ENCODE measurements around the gene GNL2.
A peak's percentile ranks its signal among the peaks of the same experiment; 100 is the strongest.
"Not testable (repeated sequence)": the region's sequence is repeated elsewhere in the genome, so short reads cannot be mapped to it uniquely, and the experiment has no call there.

The GNL2 gene

DNA sequence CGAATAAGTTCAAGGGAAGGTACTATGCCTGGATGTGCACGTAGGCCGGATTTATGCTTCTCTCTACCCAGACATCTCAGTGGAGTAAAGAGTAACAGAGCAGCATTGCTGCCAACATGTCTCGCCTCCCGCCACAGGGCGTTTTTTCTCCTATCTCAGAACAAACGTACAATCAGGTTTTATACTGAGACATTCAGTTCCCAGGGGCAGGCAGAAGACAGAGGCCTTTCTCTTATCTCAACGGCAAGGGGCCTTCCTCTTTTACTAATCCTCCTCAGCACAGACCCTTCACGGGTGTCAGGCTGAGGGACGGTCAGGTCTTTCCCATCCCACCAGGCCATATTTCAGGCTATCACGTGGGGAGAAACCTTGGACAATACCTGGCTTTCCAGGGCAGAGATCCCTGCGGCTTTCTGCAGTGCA is 35.8 kb downstream of the GNL2 start:
- DNase-seq (ENCODE audit: low spot score), result not testable (repeated sequence)

DNA sequence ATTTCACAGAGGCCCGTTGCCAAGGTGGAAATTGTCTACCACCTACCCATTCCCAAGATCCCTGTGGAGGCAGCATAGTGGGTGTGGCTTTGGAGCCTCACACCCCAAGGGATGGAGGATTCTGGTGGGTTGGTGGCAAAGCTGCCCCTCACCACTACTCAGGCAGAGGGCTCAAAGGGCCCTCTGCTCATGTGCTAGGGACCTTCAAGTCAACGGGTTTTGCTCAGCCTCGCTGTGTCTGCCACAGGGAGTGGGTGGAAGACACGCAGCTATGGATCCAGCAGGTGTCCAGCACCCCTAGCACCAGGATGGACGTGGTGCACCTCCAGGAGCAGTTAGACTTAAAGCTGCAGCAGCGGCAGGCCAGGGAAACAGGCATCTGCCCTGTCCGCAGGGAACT is 36.7 kb downstream of the GNL2 start:
- DNase-seq (ENCODE audit: low spot score), result no peak

DNA sequence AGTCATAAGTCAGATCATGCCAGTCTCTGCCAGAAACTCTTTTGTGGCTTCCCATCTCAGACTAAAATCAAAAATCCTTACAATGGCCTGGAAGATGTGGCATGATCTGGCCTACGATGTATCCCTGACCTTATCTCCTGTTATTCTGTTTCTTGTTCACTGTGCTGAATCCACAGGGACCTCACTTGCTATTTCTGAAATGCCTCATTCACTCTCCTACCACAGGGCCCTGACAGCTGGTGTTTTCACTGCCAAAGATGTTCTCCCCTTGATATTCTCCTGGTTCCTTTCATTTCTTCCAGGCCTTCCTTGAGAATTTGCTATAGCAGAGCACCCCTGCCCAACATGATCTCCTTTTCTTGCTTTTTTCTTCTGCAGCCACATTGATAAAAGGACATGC is 37.3 kb downstream of the GNL2 start:
- DNase-seq (ENCODE audit: low spot score), result no peak

- DNase-seq (ENCODE audit: low spot score), result no peak
These were observed 38.3 kb downstream of the GNL2 start for GRCh38 chr1:37557402-37557801.

DNA sequence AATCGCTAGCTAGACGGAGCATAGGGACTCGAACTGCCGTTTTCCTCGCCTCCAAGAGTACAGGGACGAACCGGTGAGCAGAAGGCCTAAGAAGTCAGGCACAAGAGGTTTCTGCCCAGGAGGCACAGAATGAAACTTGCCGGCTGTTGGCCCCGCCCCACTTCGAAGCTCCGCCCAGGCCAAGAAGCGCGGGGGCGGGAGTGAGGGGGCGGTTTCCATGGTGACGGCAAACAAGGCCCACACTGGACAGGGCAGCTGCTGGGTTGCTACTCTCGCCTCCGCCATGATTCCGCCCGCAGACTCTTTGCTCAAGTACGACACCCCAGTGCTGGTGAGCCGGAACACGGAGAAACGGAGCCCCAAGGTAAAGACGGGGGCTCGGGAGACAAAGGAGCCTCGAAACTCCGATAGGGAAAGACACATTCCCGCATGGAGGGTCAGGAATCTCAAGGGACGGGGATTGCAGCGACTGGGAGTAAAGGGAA is 39.0 kb downstream of the GNL2 start, which contains the start of gene DNALI1:
Gene DNALI1, plus strand, starts transcription at position 229 of the 485 bp plus-strand sequence. Its CDS starts 55 bp downstream, at position 284.
- no peak for DNase-seq (ENCODE audit: low spot score)

DNA sequence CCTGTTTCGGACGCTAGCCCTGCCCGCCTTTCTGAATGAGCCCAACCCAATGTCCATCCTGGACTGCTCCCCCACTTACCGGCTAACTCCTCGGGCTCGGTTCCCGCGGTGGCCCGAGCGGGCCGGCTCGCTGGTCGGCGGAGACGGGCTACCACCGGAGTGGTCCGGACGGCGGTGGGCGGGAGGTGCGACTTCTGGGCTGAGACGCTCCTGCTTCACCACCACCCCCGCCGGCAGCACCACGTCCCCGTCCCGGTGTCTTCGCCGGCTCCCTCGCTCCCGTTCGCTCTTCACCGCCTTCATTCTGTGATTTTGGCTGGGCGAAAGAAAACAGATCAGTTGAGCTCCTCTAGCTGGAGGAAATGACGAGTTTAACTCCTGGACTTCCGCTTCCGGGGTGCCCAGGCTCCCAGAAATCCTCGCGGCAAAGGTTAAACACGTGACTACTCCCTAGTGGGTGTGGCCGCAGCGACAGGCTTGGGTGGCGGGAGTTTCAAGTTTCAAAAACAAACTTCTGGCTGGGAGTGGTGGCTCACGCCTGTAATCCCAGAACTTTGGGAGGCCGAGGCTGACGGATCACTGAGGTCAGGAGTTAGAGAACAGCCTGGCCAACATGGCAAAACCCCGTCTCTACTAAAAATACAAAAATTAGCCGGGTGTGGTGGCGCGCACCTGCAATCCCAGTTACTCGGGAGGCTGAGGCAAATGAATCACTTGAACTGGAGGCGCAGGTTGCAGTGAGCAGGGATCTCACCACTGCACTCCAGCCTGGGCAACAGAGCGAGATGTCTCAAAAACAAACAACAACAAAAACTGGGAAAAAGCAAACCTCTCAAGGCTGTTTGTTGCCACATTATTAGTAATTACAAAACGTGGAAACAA is 41.6 kb downstream of the GNL2 start, which contains the start of gene SNIP1:
Gene SNIP1, minus strand, starts transcription at position 367 of the 882 bp plus-strand sequence. Its CDS starts 64 bp downstream, at position 303.
- peak; percentile 92 for DNase-seq (ENCODE audit: low spot score)

GRCh38 chr1:37553598-37553926 is 42.2 kb downstream of the GNL2 start:
- DNase-seq (ENCODE audit: low spot score), result no peak

DNA sequence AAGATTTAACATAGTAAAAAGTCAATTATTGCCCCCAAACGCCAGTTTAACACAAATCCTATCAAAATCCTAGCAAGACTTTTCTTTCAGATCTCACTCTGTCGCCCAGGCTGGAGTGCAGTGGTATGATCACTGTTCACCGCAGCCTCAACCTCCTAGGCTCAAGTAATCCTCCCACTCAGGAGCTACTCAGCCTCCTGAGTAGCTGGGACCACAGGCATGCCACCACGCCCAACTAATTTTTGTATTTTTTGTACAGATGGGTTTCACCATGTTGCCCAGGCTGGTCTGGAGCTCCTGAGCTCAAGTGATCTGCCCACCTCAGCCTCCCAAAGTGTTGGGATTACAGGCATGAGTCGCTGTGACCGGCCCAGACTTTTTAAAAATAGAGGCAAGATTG is 46.4 kb downstream of the GNL2 start:
- DNase-seq (ENCODE audit: low spot score), result no peak

DNA sequence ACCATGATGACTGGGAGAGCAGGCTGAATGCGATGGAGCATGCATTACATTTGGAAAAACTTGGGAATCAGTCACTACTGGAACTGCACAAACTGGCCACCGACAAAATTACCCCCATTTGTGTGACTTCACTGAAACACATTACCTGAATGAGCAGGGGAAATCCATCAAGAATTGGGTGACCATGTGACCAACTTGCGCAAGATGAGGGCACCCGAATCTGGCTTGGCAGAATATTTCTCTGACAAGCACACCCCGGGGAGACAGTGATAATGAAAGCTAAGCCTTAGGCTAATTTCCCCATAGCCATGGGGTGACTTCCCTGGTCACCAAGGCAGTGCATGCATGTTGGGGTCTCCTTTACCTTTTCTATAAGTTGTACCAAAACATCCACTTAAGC is 50.7 kb downstream of the GNL2 start:
- no peak for DNase-seq (ENCODE audit: low spot score)

DNA sequence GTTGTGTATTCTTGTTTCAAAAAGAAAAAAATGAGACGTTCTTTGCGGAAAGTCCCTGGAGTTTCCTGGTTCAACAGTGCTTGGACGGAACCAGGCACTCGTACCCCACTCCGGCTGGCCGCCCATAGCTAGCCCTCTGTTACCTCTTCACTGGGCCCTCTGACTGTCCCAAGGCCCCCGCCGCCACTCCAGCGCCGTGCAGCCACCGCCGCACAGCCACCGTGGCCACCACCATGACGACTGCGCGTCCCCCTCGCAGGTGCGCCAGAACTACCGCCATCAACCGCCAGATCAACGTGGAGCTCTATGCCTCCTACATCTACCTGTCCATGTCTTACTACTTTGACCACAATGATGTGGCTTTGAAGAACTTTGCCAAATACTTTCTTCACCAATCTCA is 51.2 kb downstream of the GNL2 start:
- no peak for DNase-seq (ENCODE audit: low spot score)

- DNase-seq (ENCODE audit: low spot score), result no peak
These were observed 55.5 kb downstream of the GNL2 start for GRCh38 chr1:37540036-37540785.

DNA sequence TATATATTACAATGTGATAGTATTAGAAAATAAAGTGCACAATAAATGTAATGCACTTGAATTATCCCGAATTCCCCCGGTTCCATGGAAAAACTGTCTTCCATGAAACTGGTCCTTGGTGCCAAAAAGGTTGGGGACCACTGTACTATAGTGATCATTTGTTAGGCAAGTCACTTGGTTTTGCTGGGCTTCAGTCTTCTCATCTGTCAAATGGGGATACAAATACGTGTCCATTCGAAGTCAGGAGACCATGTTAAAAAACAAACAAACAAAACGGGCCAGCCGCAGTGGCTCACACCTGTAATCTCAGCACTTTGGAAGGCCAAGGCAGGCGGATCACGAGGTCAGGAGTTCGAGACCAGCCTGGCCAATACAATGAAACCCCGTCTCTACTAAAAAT is 56.6 kb downstream of the GNL2 start:
- DNase-seq (ENCODE audit: low spot score), result not testable (repeated sequence)

DNA sequence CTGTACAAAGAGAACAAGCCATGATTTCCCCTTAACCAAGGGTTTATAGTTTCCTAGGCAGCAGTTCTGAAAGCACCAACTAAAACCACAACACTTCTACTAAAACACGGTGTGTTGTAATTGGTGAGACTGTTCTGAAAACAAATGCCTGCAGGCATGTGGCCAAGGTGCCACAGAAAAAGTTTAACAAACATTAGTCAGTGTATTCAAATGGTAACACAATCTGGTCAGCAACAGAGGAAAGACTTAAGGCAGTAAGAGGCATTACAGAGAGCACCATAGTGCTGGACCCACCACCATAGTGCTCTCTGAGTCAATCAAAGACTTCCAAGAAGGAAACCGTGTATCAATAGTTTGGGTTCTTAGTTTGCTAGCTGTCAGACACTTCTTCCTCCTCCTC is 58.4 kb downstream of the GNL2 start:
- no peak for DNase-seq (ENCODE audit: low spot score)

DNA sequence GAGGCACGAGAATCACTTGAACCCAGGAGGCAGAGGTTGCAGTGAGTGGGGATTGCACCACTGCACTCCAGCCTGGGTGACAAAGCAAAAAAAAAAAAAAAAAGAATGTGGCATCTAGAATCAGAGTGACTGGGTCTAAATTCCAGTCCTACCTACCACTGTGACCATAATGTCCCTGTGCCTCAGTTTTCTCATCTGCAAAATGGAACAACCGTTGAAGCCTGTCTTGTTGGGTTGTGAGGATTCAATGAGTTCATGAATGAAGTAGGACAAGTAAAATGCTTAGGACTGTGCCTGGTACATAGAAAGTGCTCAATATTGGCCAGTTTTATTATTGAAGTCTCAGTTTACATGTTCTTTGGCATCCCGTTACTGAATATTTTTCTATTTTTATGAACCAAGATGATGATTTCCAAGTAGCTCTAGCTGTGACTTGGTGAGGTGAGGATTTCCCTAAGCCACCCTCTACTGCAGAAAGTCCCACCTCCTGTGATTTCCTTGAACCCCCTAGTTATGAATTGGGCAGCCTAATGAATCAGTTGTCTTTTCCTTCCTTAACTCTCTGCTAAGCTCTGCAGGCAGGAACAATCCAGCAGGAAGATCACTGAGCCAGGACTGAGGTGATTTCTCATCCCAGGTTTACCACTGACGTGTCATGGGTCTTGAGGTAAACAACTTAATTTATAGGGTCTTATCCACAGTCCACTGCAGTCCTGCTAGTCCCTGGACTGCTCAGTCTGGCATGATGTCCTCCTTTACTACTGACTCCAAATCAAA is 62.2 kb downstream of the GNL2 start:
- no peak for DNase-seq (ENCODE audit: low spot score)

GRCh38 chr1:37532418-37533156 is 63.1 kb downstream of the GNL2 start:
- not testable (repeated sequence) for DNase-seq (ENCODE audit: low spot score)

- not testable (repeated sequence) for DNase-seq (ENCODE audit: low spot score)
These were observed 65.8 kb downstream of the GNL2 start for GRCh38 chr1:37529888-37530287.

DNA sequence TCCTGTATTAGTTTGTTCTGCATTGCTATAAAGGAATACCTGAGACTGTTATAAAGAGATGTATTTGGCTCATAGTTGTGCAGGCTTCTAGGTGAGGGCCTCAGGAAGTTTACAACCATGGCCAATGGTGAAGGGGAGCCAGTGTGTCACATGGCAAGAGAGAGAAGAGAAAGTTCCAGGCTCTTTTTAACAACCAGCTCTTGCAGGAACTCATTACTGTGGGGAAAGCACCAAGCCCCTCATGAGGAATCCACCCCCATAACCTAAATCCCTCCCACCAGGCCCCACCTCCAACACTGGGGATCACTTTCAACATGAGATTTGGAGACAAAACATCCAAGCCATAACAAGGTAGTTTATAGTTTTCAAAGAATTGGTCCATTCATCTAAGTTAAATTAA is 76.1 kb downstream of the GNL2 start:
- DNase-seq (ENCODE audit: low spot score), result no peak

DNA sequence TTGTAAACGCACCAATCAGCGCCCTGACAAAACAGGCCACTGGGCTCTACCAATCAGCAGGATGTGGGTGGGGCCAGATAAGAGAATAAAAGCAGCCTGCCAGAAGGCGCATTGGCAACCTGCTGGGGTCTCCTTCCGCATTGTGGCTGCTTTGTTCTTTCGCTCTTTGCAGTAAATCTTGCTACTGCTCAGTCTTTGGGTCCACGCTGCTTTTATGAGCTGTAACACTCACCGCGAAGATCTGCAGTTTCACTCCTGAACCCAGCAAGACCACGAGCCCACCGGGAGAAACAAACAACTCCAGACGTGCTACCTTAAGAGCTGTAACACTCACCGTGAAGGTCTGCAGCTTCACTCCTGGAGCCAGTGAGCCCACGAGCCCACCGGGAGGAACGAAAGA is 76.8 kb downstream of the GNL2 start:
- DNase-seq (ENCODE audit: low spot score), result not testable (repeated sequence)

DNA sequence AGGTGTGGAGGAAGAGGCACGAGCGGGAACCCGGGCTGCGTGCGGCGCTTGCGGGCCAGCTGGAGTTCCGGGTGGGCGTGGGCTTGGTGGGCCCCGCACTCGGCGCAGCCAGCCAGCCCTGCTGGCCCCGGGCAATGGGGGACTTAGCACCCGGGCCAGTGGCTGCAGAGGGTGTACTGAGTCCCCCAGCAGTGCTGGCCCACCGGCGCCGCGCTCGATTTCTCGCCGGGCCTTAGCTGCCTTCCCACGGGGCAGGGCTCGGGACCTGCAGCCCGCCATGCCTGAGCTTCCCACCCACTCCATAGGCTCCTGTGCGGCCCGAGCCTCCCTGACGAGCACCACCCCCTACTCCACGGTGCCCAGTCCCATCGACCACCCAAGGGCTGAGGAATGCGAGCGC is 77.5 kb downstream of the GNL2 start:
- DNase-seq (ENCODE audit: low spot score), result not testable (repeated sequence)

- no peak for DNase-seq (ENCODE audit: low spot score)
These were observed 78.2 kb downstream of the GNL2 start for GRCh38 chr1:37517569-37517968.

All from SW480 (cell line).